Spleen (tissue), 7 donors: ENCODE results near the gene KIAA1614.

Experiments
- CTCF ChIP-seq, 11 experiments: fragments of 200-600 bp in 7 of 11; fragments of 450-650 bp in 4 of 11; sonication (generic) in 4 of 11; IDR thresholded peaks in 8 of 11; conservative IDR thresholded peaks in 3 of 11; 1 replicate in 7 of 11; 2 replicates in 4 of 11; pipeline versions ENCODE4 v1.4.0 to v1.8.0; 2016 to 2021; ENCODE audit warnings: antibody characterized with exemption in 11 of 11, inconsistent platforms in 4 of 11, mild to moderate bottlenecking in 1 of 11
- POLR2A ChIP-seq, 3 donors: fragments of 450-650 bp; IDR thresholded peaks; one replicate each; pipeline ENCODE4 v1.5.1; 2017; ENCODE audit warnings: antibody characterized with exemption in 3 of 3, mild to moderate bottlenecking in 1 of 3
- POLR2AphosphoS5 ChIP-seq, 3 donors: sonication (generic); formaldehyde crosslinking; IDR thresholded peaks; one replicate each; pipeline ENCODE4 v1.5.1; 2017; ENCODE audit warnings: antibody characterized with exemption in 3 of 3
- donor health status: DM: no; HTN: no; CAD: no; lungs with moderate emphysema.
- donor health status: DM: no; HTN: no; CAD: no.
- donor health status: DM: no; HTN: no; CAD: no.

- TF ChIP-seq POLR2AphosphoS5 (IDR thresholded peaks at IDR 0.05) (no peak), CTCF (IDR thresholded peaks at IDR 0.05 in 8 of 11, conservative IDR thresholded peaks at IDR 0.05 in 3 of 11) (no peak), POLR2A (IDR thresholded peaks at IDR 0.05) (no peak)
Observed at GRCh38 chr1:180976732-180977357, 64.1 kb downstream of the KIAA1614 start.
